WTC11 (cell line): ENCODE results near the gene TRIM46.

Experiments used
- ATF3 ChIP-seq: sonication (generic); formaldehyde crosslinking; conservative IDR thresholded peaks from 2 replicates; pipeline ENCODE4 v1.8.1; 2022; ENCODE audit warnings: mild to moderate bottlenecking, missing genetic modification reagents
- CTCF ChIP-seq: fragments of 200-600 bp; IDR thresholded peaks from 2 replicates; pipeline ENCODE4 v1.8.0; 2022; ENCODE audit warnings: antibody characterized with exemption
- MAX ChIP-seq: sonication (generic); formaldehyde crosslinking; IDR thresholded peaks from 2 replicates; pipeline ENCODE4 v1.8.0; 2022; ENCODE audit warnings: mild to moderate bottlenecking, missing genetic modification reagents
- TCF7 ChIP-seq: sonication (generic); formaldehyde crosslinking; IDR thresholded peaks from 2 replicates; pipeline ENCODE4 v1.8.0; 2022; ENCODE audit warnings: mild to moderate bottlenecking, low read depth, missing genetic modification reagents, moderate library complexity
- TEAD4 ChIP-seq: sonication (generic); formaldehyde crosslinking; IDR thresholded peaks from 2 replicates; pipeline ENCODE4 v1.8.0; 2022; ENCODE audit warnings: mild to moderate bottlenecking, missing genetic modification reagents
- ZBTB43 ChIP-seq: sonication (generic); formaldehyde crosslinking; IDR thresholded peaks from 2 replicates; pipeline ENCODE4 v1.8.1; 2023; ENCODE audit warnings: mild to moderate bottlenecking, missing genetic modification reagents
- TF ChIP-seq, protein P1 (sequence below): sonication (generic); formaldehyde crosslinking; IDR thresholded peaks from 2 replicates; pipeline ENCODE4 v1.8.1; 2023; ENCODE audit warnings: mild to moderate bottlenecking, missing genetic modification reagents, moderate library complexity

DNA sequence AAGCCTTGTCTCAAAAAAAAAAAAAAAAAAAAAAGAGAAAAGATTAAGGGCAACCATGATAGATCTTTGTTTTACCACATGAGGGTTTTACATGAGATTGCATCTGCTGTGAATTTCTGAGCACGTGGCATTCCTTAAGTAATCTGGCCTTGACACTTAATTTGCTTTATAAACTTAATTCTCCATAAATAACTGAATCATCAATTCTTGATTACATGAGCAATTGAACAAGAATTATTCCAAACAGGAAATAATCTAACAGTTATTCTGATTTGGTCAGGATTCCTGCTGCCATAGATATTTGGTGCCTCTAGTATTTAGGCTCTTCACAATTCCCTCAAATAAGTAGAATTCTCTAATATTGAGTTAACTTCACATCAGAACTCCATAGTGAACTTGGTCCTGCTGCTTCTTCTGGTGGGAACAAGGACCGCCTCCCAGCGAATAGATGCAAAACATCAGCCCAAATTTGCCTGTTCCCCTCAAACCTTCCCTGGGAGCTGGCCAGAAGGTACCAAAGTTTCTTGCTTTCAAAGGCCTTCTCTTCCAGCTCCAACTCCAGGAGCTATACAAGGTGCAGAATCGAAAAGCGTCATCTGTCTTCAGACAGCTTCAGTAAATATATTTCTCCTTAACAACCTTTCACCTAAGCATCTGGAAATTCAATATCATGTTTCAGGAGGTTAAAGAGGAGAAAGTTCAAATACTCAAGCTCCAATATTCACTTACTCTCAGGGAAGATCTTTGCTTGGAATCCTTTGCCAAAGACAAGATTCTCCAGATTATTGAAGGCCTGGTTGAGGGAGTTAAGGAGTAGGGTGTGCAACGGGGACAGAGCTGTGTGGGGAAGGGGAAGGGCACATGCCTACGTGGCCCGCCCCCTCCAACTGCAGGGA is 1.6 kb upstream of the TRIM46 start:
- TF ChIP-seq ZBTB43 (CRISPR knock-in tag) (no peak), ATF3 (no peak), TCF7 (CRISPR knock-in tag) (no peak), MAX (CRISPR knock-in tag) (no peak), CTCF (no peak), TEAD4 (CRISPR knock-in tag) (no peak)
- TF ChIP-seq, protein P1, sequence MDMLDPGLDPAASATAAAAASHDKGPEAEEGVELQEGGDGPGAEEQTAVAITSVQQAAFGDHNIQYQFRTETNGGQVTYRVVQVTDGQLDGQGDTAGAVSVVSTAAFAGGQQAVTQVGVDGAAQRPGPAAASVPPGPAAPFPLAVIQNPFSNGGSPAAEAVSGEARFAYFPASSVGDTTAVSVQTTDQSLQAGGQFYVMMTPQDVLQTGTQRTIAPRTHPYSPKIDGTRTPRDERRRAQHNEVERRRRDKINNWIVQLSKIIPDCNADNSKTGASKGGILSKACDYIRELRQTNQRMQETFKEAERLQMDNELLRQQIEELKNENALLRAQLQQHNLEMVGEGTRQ (CRISPR knock-in tag): 0 out of 2 replicates have a peak, but pooled peaks have one; percentile 6
